ENCODE measurements around the gene DGUOK.

- TF ChIP-seq EP300 (conservative IDR thresholded peaks at IDR 0.05; ENCODE audit: poor library complexity, severe bottlenecking) = no peak
- TF ChIP-seq POLR2AphosphoS5 (IDR thresholded peaks at IDR 0.05) = no peak
Measured at GRCh38 chr2:73983322-73984202, 56.9 kb downstream of the DGUOK start.

Data from neural cell (in vitro differentiated cells).